ENCODE measurements around the gene SLC25A25. TPM values are rescaled to one million over a fixed set of nuclear protein-coding genes. Genes with fewer than 3 reads are reported as not detected.
"Not testable (repeated sequence)": the region's sequence is repeated elsewhere in the genome, so short reads cannot be mapped to it uniquely, and the experiment has no call there.

SLC25A25 gene
- total RNA-seq, 1 donor from 2014 or later, result 19.7 TPM

DNA sequence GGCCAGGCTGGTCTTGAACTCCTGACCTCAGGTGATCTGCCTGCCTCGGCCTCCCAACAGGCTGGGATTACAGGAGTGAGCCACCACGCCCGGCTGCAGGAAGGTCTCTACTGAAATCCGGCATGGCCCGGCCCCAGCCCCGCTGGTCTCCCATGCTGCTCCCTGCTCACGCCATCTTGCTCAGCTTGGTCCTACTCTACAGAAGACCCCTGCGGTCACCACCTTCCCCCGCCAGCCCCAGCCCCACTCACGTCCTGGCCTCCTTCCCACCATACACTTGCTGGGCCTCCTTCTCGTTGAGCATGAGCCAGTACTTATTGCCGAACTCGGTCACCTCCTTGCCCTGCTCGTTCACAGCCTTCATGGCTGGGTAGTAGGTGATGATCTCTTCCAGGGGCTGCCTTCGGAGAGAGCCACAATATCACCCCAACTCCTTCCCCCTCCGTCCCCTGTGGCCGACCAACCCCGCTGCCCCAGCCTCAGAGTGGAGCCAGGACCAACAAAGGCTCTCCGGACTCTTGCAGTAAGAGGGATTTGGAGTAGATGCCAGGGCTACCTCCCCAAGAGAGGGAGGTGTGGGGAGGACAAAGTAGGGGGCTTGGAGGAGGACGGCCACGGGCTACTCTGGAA lies 55.5 kb downstream of the SLC25A25 start:
- intact Hi-C loops (cut with micrococcal nuclease), result no loop called here

GRCh38 chr9:128124451-128124850 lies 56.4 kb downstream of the SLC25A25 start:
- intact Hi-C loops (cut with micrococcal nuclease), result no loop called here

- intact Hi-C loops (cut with micrococcal nuclease), result loop anchor here (5.0 kb wide), 2 partner anchors 188 to 353 kb away; partner anchors contain the start of gene DPM2
Measured at GRCh38 chr9:128124873-128125579, 57.0 kb downstream of the SLC25A25 start.

GRCh38 chr9:128125580-128126354 lies 57.7 kb downstream of the SLC25A25 start:
- intact Hi-C loops (cut with micrococcal nuclease), result loop anchor here (5.0 kb wide), 2 partner anchors 188 to 353 kb away; partner anchors contain the start of gene DPM2

- intact Hi-C loops (cut with micrococcal nuclease), result loop anchor here (5.0 kb wide), 2 partner anchors 190 to 355 kb away; partner anchors contain the start of gene DPM2
Measured at GRCh38 chr9:128127568-128127989, 59.5 kb downstream of the SLC25A25 start, which contains the start of gene PTGES2. TSS of gene PTGES2 (minus strand) at chr9:128127729. CDS start at chr9:128127717, 12 bp downstream.

- intact Hi-C loops (cut with micrococcal nuclease), result loop anchor here (1.0 to 5.0 kb wide), 5 partner anchors 11 to 356 kb away; partner anchors contain the start of genes BBLN, CIZ1 and DPM2
Measured at GRCh38 chr9:128127990-128128835, 60.2 kb downstream of the SLC25A25 start.

DNA sequence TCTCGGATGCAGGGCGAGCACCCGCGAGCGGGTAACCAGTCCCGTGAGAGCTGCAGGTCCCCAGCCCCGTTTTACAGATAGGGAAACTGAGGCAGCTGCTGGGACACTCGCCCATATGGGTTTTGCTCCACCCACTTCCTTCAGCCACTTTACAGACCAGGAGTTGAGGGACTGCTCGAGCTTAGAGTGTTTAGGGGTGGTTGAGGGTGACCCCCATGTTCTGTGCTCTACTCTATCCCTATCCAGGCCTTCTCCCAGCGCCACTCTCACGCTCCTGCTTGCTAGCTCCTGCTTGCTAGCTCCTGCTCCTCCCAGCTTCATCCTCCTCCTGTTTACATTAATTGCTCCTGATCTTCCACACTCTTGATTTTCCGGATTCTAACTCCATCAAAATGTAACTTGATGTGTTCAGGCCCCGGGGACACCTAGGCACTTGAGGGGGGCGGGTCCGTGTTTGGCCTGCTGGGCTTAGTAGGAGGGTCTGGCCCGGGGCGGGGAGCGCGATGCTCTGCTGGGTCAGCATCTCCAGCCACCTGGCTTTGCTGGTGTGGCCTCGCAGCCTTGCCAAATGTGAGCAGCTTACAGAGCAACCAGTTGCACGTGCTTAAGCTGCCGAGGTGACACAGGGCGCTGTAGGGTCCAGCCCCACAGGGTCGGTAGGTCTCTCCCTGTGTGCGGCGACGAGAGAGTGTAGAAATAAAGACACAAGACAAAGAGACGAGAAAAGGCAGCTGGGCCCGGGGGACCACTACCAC lies 61.0 kb downstream of the SLC25A25 start:
- intact Hi-C loops (cut with micrococcal nuclease), result loop anchor here (1.0 to 5.0 kb wide), 5 partner anchors 12 to 357 kb away; partner anchors contain the start of genes BBLN, CIZ1 and DPM2

DNA sequence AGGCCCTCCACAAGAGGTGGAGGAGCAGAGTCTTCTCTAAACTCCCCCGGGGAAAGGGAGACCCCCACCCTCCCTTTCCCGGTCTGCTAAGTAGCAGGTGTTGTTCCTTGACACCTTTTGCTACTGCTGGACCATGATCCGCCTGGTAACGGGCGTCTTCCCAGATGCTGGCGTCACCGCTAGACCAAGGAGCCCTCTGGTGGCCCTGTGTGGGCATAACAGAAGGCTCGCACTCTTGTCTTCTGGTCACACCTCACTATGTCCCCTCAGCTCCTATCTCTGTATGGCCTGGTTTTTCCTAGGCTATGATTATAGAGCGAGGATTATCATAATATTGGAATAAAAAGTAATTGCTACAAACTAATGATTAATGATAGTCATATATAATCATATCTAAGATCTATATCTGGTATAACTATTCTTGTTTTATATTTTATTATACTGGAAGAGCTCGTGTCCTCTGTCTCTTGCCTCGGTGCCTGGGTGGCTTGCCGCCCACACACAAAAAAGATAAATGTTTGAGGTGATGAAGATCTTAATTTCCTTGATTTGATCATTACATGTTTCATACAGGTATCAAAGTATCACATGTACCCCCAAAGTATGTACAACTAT lies 62.1 kb downstream of the SLC25A25 start:
- intact Hi-C loops (cut with micrococcal nuclease), result loop anchor here (2.0 to 5.0 kb wide), 3 partner anchors 61 to 358 kb away; partner anchors contain the start of genes CIZ1 and DPM2

- intact Hi-C loops (cut with micrococcal nuclease), result not testable (repeated sequence)
Measured at GRCh38 chr9:128130651-128131050, 62.6 kb downstream of the SLC25A25 start.

GRCh38 chr9:128131346-128131745 lies 63.3 kb downstream of the SLC25A25 start:
- intact Hi-C loops (cut with micrococcal nuclease), result not testable (repeated sequence)

DNA sequence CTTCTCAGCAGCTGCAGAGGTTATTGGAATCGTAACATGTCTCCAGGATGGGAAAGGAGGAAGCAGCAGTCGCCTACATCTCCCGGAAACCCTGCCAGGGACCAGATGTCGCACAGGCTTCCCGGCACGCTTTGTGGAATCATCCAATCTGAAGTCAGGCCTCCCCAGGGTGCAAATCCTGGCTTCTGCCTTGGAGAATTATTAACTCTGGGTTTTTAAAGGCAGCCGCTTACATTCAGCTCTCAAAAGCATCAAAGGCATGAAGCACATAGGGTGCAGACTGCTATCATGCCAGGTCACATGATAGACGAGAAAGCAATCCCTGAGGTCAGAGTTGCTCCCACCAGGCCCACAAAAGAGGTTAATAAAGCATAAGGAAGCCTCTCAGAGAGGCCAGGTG lies 64.1 kb downstream of the SLC25A25 start:
- intact Hi-C loops (cut with micrococcal nuclease), result not testable (repeated sequence)

GRCh38 chr9:128135561-128135960 lies 67.5 kb downstream of the SLC25A25 start:
- intact Hi-C loops (cut with micrococcal nuclease), result not testable (repeated sequence)

DNA sequence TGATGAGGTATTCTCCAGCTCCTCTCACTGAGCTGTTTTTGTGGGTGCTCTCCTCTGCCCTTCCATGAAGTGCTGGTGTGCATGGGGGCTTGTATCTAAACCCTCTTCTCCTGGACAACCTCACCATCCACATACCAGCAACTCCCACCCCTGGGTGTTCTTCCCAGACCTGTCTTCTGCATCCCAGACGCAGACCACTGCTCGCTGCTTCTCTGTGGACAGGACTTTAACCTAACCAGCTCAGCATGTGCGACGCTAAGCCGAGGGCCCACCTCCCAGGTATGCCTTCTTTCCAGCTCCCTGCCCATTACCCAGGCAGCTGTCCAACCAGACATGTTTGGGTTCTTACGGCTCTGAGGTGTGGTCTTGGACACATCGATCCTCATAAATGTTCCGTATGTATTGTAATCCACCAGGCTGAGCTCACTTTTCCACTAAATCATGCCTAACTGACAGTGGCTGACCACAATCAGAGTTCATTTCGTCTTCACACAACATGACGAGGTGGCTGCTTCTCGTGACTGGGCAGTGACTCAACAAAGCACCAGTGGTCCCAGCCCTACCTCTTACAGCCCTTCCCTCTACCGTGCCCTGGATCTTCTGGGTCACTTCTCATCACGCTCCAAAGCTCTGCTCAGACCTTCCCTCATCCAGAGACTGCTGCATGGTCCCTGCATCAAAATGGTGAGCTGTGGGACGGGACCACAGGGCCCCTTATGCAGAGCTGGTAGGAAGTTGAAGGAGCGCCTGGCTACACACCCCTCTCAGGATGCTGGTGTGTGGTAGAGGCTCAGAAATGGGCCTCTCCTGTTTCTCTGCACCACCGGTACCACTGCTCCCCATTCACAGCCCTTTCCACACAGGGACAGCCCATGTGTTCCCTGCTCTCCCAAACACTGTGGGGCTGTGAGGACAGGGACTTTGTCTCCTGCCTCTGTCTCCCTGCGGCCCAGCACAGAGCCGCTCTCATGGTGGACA lies 69.1 kb downstream of the SLC25A25 start:
- intact Hi-C loops (cut with micrococcal nuclease), result no loop called here

- intact Hi-C loops (cut with micrococcal nuclease), result no loop called here
Measured at GRCh38 chr9:128138001-128138400, 70.0 kb downstream of the SLC25A25 start.

GRCh38 chr9:128139621-128140020 lies 71.6 kb downstream of the SLC25A25 start:
- intact Hi-C loops (cut with micrococcal nuclease), result no loop called here

GRCh38 chr9:128141604-128142003 lies 73.6 kb downstream of the SLC25A25 start:
- intact Hi-C loops (cut with micrococcal nuclease), result no loop called here

DNA sequence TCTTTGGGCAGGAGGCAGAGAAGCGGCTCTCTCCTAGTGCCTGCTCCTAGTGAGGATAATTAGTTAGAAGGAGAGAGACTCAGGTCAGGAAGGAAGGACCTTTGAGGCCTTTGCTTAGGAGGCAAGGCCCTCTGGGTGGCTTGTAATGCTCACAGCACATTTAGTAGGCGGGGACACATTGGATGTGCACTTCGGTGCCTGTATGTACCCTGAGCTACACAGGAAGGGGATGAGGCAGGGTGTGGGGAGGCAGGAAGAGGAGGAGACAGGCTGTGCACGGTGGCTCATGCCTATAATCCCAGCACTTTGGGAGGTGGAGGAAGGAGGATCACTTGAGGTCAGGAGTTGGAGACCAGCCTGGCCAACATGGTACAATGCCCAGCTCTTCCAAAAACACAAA lies 74.0 kb downstream of the SLC25A25 start:
- intact Hi-C loops (cut with micrococcal nuclease), result no loop called here

- intact Hi-C loops (cut with micrococcal nuclease), result no loop called here
Measured at GRCh38 chr9:128142596-128142995, 74.6 kb downstream of the SLC25A25 start.

Measured in T-helper 2 cell treated with Interferon-gamma antibody and Interleukin-4, amounts not matched to agents 100 ng/mL and 5 ng/mL, for 36 hours (primary cell).